H9 (cell line): ENCODE measurements around the gene EHD4. TPM values are rescaled to one million over a fixed set of nuclear protein-coding genes. Genes with fewer than 3 reads are reported as not detected.

Experiments used
- DNase-seq: peaks from one replicate; pipeline ENCODE4 v3.0.0-alpha.2; 2017
- H2AFZ ChIP-seq: one replicate; pipeline ENCODE4 v1.6.1; 2013; ENCODE audit warnings: mild to moderate bottlenecking, low read length, control low read depth, moderate library complexity
- H2AK5ac ChIP-seq: 2 replicates; pipeline ENCODE4 v1.6.1; 2013; ENCODE audit warnings: low read length, control low read depth, mixed read lengths; ENCODE audit not compliant: insufficient read length
- H2BK120ac ChIP-seq: one replicate; pipeline ENCODE4 v1.6.1; 2013; ENCODE audit warnings: low read depth, mild to moderate bottlenecking, low read length, control low read depth, inconsistent platforms; ENCODE audit not compliant: poor library complexity, severe bottlenecking
- H2BK12ac ChIP-seq: 2 replicates; pipeline ENCODE4 v1.6.1; 2013; ENCODE audit warnings: low read length, control low read depth, mixed read lengths, low read depth; ENCODE audit not compliant: insufficient read length
- H2BK15ac ChIP-seq: 2 replicates; pipeline ENCODE4 v1.6.1; 2013; ENCODE audit warnings: low read depth, low read length, control low read depth
- H2BK20ac ChIP-seq: one replicate; pipeline ENCODE4 v1.6.1; 2013; ENCODE audit warnings: low read depth, mild to moderate bottlenecking, low read length, control low read depth, inconsistent platforms; ENCODE audit not compliant: poor library complexity, severe bottlenecking
- H2BK5ac ChIP-seq: 2 replicates; pipeline ENCODE4 v1.6.1; 2013; ENCODE audit warnings: low read length, control low read depth, mixed read lengths; ENCODE audit not compliant: insufficient read length
- H3K14ac ChIP-seq: 2 replicates; pipeline ENCODE4 v1.6.1; 2013; ENCODE audit warnings: low read length, control low read depth; ENCODE audit not compliant: insufficient read depth
- H3K18ac ChIP-seq: 2 replicates; pipeline ENCODE4 v1.6.1; 2013; ENCODE audit warnings: low read depth, mild to moderate bottlenecking, mixed read lengths, low read length, control low read depth; ENCODE audit not compliant: insufficient read length
- H3K23ac ChIP-seq: 2 replicates; pipeline ENCODE4 v1.6.1; 2013; ENCODE audit warnings: low read length, control low read depth, mixed read lengths, low read depth; ENCODE audit not compliant: insufficient read length
- H3K23me2 ChIP-seq: 2 replicates; pipeline ENCODE4 v1.6.1; 2013; ENCODE audit warnings: low read depth, mild to moderate bottlenecking, mixed read lengths, low read length, control low read depth; ENCODE audit not compliant: insufficient read length, poor library complexity, severe bottlenecking
- H3K27ac ChIP-seq: 2 replicates; pipeline ENCODE4 v1.5.1; 2013; ENCODE audit warnings: low read length, control low read depth, mixed read lengths, low read depth; ENCODE audit not compliant: insufficient read length
- H3K27me3 ChIP-seq: 2 replicates; pipeline ENCODE4 v1.6.1; 2013; ENCODE audit warnings: low read length, control low read depth, inconsistent platforms; ENCODE audit not compliant: insufficient read depth
- H3K4ac ChIP-seq: 2 replicates; pipeline ENCODE4 v1.6.1; 2013; ENCODE audit warnings: low read depth, mild to moderate bottlenecking, control low read depth, inconsistent platforms, low read length, moderate library complexity
- H3K4me1 ChIP-seq: 2 replicates; pipeline ENCODE4 v1.6.1; 2013; ENCODE audit warnings: low read length, control low read depth, inconsistent platforms; ENCODE audit not compliant: insufficient read depth
- H3K4me2 ChIP-seq: 2 replicates; pipeline ENCODE4 v1.6.1; 2013; ENCODE audit warnings: low read length, control low read depth, mixed read lengths; ENCODE audit not compliant: insufficient read length, insufficient read depth
- H3K56ac ChIP-seq: 2 replicates; pipeline ENCODE4 v1.6.1; 2013; ENCODE audit warnings: low read depth, mild to moderate bottlenecking, mixed read lengths, low read length, control low read depth; ENCODE audit not compliant: insufficient read length
- H3K79me1 ChIP-seq: 2 replicates; pipeline ENCODE4 v1.6.1; 2013; ENCODE audit warnings: low read depth, mild to moderate bottlenecking, moderate library complexity, low read length, control low read depth, inconsistent platforms; ENCODE audit not compliant: insufficient read depth, poor library complexity, severe bottlenecking
- H3K79me2 ChIP-seq: 2 replicates; pipeline ENCODE4 v1.6.1; 2013; ENCODE audit warnings: low read length, control low read depth, inconsistent platforms; ENCODE audit not compliant: insufficient read depth
- H3K9ac ChIP-seq: 2 replicates; pipeline ENCODE4 v1.6.1; 2013; ENCODE audit warnings: low read length, control low read depth, mixed read lengths; ENCODE audit not compliant: insufficient read length; ENCODE audit errors: extremely low read depth
- H3K9me3 ChIP-seq: one replicate; pipeline ENCODE4 v1.6.1; 2013; ENCODE audit warnings: low read depth, low read length, inconsistent platforms; ENCODE audit not compliant: control insufficient read depth
- H3T11ph ChIP-seq: one replicate; pipeline ENCODE4 v1.6.1; 2013; ENCODE audit warnings: mild to moderate bottlenecking, low read length, control low read depth, inconsistent platforms
- H4K20me1 ChIP-seq: one replicate; pipeline ENCODE4 v1.6.1; 2013; ENCODE audit not compliant: control insufficient read depth, insufficient read length, insufficient read depth
- H4K5ac ChIP-seq: 2 replicates; pipeline ENCODE4 v1.6.1; 2013; ENCODE audit warnings: low read depth, mild to moderate bottlenecking, mixed read lengths, low read length, control low read depth; ENCODE audit not compliant: insufficient read length
- H4K8ac ChIP-seq: replicated peaks from 2 replicates; pipeline ENCODE4 v1.6.1; 2013; ENCODE audit warnings: low read length, control low read depth, mixed read lengths, low read depth; ENCODE audit not compliant: insufficient read length
- H4K91ac ChIP-seq: 2 replicates; pipeline ENCODE4 v1.6.1; 2013; ENCODE audit warnings: low read depth, mild to moderate bottlenecking, moderate library complexity, mixed read lengths, low read length, control low read depth; ENCODE audit not compliant: insufficient read length
- H3K27ac Mint-ChIP-seq, 3 experiments: 2 replicates in 2 of 3; 3 replicates in 1 of 3; pipeline ENCODE4 v1.8.0; 2020 to 2021; ENCODE audit warnings: mixed read lengths in 3 of 3, mild to moderate bottlenecking in 1 of 3, moderate library complexity in 1 of 3
- H3K27me3 Mint-ChIP-seq: 2 replicates; pipeline ENCODE4 v1.8.0; 2021; ENCODE audit warnings: low read depth, mild to moderate bottlenecking, moderate library complexity, mixed read lengths
- H3K36me3 Mint-ChIP-seq, 3 experiments: 2 replicates in 2 of 3; 3 replicates in 1 of 3; pipeline ENCODE4 v1.8.0; 2020 to 2021; ENCODE audit warnings: low read depth in 3 of 3, mixed read lengths in 3 of 3; ENCODE audit not compliant: insufficient read depth in 1 of 3
- H3K4me1 Mint-ChIP-seq, 2 experiments: 2 replicates each; pipeline ENCODE4 v1.8.0; 2020; ENCODE audit warnings: mixed read lengths in 2 of 2
- H3K4me3 Mint-ChIP-seq, 2 experiments: 2 replicates in 1 of 2; 3 replicates in 1 of 2; pipeline ENCODE4 v1.8.0; 2020 to 2021; ENCODE audit warnings: mild to moderate bottlenecking in 2 of 2, mixed read lengths in 2 of 2, moderate library complexity in 1 of 2
- H3K9me3 Mint-ChIP-seq, 2 experiments: 2 replicates in 1 of 2; 3 replicates in 1 of 2; pipeline ENCODE4 v1.8.0; 2020; ENCODE audit warnings: mild to moderate bottlenecking in 2 of 2, mixed read lengths in 2 of 2, moderate library complexity in 1 of 2
- CTCF ChIP-seq: fragments of 200-600 bp; sonication (generic); conservative IDR thresholded peaks from 3 replicates; pipeline ENCODE4 v1.8.0; 2021; ENCODE audit warnings: antibody characterized with exemption, mild to moderate bottlenecking
- WGBS: extraction: QIAGEN DNeasy Blood & Tissue Kit; methylation state at CpG from one replicate; pipeline ENCODE4 v1.1.7; 2013; ENCODE audit warnings: missing lambda C conversion rate, low lambda C conversion rate, mixed read lengths; ENCODE audit not compliant: insufficient read length; ENCODE audit errors: extremely low coverage; 5-methylcytosine and 5-hydroxymethylcytosine counted together
- total RNA-seq: library from RNA; stranded (reverse); gene quantifications from 2 replicates; pipeline ENCODE4 v1.2.1, GENCODE V29; 2021

Gene EHD4
- total RNA-seq, 1 experiment from 2014 or later: 22.9 TPM

- Histone ChIP-seq H4K91ac (no peak overlapping the region), H2BK5ac (no peak overlapping the region), H3K79me1 (no peaks in the 10 kb centered on the region), H3K18ac (no peak overlapping the region), H3K27ac (no peak overlapping the region), H3K9me3 (no peaks in the 10 kb centered on the region), H3K4me2 (no peak overlapping the region), H2AK5ac (no peak overlapping the region), H3K9ac (no peak overlapping the region), H3K27me3 (no peaks in the 10 kb centered on the region), H2AFZ (no peak overlapping the region), H3K23me2 (no peaks in the 10 kb centered on the region), H3K56ac (no peak overlapping the region), H4K8ac (no peak overlapping the region), H3K4ac (no peak overlapping the region), H4K20me1 (no peaks in the 10 kb centered on the region), H2BK12ac (no peak overlapping the region), H4K5ac (no peak overlapping the region), H3K14ac (no peak overlapping the region; the same call in 1 of the 2 replicates), H2BK15ac (no peak overlapping the region), H2BK120ac (no peak overlapping the region), H3K79me2 (no peaks in the 10 kb centered on the region), H3T11ph (no peak overlapping the region), H3K23ac (no peak overlapping the region), H2BK20ac (no peak overlapping the region), H3K4me1 (no peaks in the 10 kb centered on the region)
- no peak overlapping the region for H3K27ac Mint-ChIP-seq
- H3K4me1 Mint-ChIP-seq: peaks cover 8 to 11% of the 10 kb centered on the region in 2 experiments
- DNase-seq: no peak
- WGBS: no CpG with 5 or more reads among the region's 12 CpGs
- H3K4me3 Mint-ChIP-seq: no peak overlapping the region
- H3K9me3 Mint-ChIP-seq: no peaks in the 10 kb centered on the region
- no peak for TF ChIP-seq CTCF
- no peaks in the 10 kb centered on the region for H3K27me3 Mint-ChIP-seq
- H3K36me3 Mint-ChIP-seq: no peaks in the 10 kb centered on the region; a peak in 1 of 7 replicates
Observed at GRCh38 chr15:41856716-41857115, 115.6 kb downstream of the EHD4 start.
